Mesenchymal stem cell (in vitro differentiated cells and primary cell): ENCODE measurements around the gene UBL3.

Experiments
- DNase-seq: peaks from one replicate; pipeline ENCODE4 v3.0.0-alpha.2; 2013
- H2AFZ ChIP-seq: one replicate; pipeline ENCODE4 v1.6.1; 2013; ENCODE audit warnings: low read depth, mild to moderate bottlenecking, control low read depth, inconsistent platforms, low read length, moderate library complexity
- H2AK5ac ChIP-seq: 2 replicates; pipeline ENCODE4 v1.6.1; 2013; ENCODE audit warnings: low read length, moderate library complexity, mild to moderate bottlenecking, inconsistent platforms; ENCODE audit not compliant: severe bottlenecking
- H2BK120ac ChIP-seq: one replicate; pipeline ENCODE4 v1.6.1; 2013; ENCODE audit warnings: low read depth, mild to moderate bottlenecking, inconsistent platforms, low read length, moderate library complexity
- H2BK12ac ChIP-seq, 2 experiments: one replicate each; pipeline ENCODE4 v1.6.1; 2013; ENCODE audit warnings: inconsistent platforms in 2 of 2, low read length in 2 of 2, mild to moderate bottlenecking in 2 of 2, moderate library complexity in 2 of 2, control low read depth in 1 of 2
- H2BK15ac ChIP-seq: one replicate; pipeline ENCODE4 v1.6.1; 2013; ENCODE audit warnings: mild to moderate bottlenecking, low read depth, inconsistent platforms; ENCODE audit not compliant: poor library complexity, severe bottlenecking
- H2BK5ac ChIP-seq: 2 replicates; pipeline ENCODE4 v1.6.1; 2013; ENCODE audit warnings: low read depth, mild to moderate bottlenecking, low read length, control low read depth, inconsistent platforms; ENCODE audit not compliant: poor library complexity, severe bottlenecking
- H3K14ac ChIP-seq, 2 experiments: one replicate each; pipeline ENCODE4 v1.6.1; 2013; ENCODE audit warnings: inconsistent platforms in 2 of 2, low read length in 2 of 2, control low read depth in 1 of 2, mild to moderate bottlenecking in 1 of 2, moderate library complexity in 1 of 2
- H3K18ac ChIP-seq, 2 experiments: one replicate each; pipeline ENCODE4 v1.6.1; 2013; ENCODE audit warnings: inconsistent platforms in 2 of 2, low read length in 2 of 2, control low read depth in 1 of 2, low read depth in 1 of 2, mild to moderate bottlenecking in 1 of 2
- H3K23ac ChIP-seq, 2 experiments: one replicate each; pipeline ENCODE4 v1.6.1; 2013; ENCODE audit warnings: inconsistent platforms in 2 of 2, low read length in 2 of 2, mild to moderate bottlenecking in 2 of 2, moderate library complexity in 2 of 2, control low read depth in 1 of 2
- H3K27ac ChIP-seq: 2 replicates; pipeline ENCODE4 v1.5.1; 2013; ENCODE audit warnings: mild to moderate bottlenecking, moderate library complexity, low read length, control low read depth, inconsistent platforms; ENCODE audit not compliant: poor library complexity, severe bottlenecking
- H3K27me3 ChIP-seq, 2 experiments: 2 replicates each; pipeline versions ENCODE4 v1.6.1 to v1.7.0; 2013; ENCODE audit warnings: low read length in 2 of 2, mild to moderate bottlenecking in 2 of 2, moderate library complexity in 2 of 2, control low read depth in 1 of 2, inconsistent platforms in 1 of 2; ENCODE audit not compliant: control insufficient read depth in 1 of 2, insufficient read depth in 1 of 2
- H3K36me3 ChIP-seq, 2 experiments: 2 replicates each; pipeline versions ENCODE4 v1.6.1 to v1.7.0; 2013; ENCODE audit warnings: low read length in 2 of 2, control low read depth in 1 of 2, inconsistent platforms in 1 of 2, low read depth in 1 of 2, mild to moderate bottlenecking in 1 of 2; ENCODE audit not compliant: insufficient read depth in 2 of 2, control insufficient read depth in 1 of 2
- H3K4ac ChIP-seq, 2 experiments: one replicate each; pipeline ENCODE4 v1.6.1; 2013; ENCODE audit warnings: inconsistent platforms in 2 of 2, low read length in 2 of 2, mild to moderate bottlenecking in 2 of 2, moderate library complexity in 2 of 2, control low read depth in 1 of 2, low read depth in 1 of 2
- H3K4me1 ChIP-seq: 2 replicates; pipeline ENCODE4 v1.6.1; 2013; ENCODE audit warnings: low read depth, low read length, control low read depth; ENCODE audit not compliant: control insufficient read depth, insufficient read depth
- H3K4me2 ChIP-seq: 2 replicates; pipeline ENCODE4 v1.6.1; 2013; ENCODE audit warnings: low read length, mild to moderate bottlenecking, inconsistent platforms; ENCODE audit not compliant: poor library complexity, severe bottlenecking
- H3K4me3 ChIP-seq, 2 experiments: 2 replicates each; pipeline versions ENCODE4 v1.5.1 to v1.7.0; 2013; ENCODE audit warnings: low read length in 2 of 2, mild to moderate bottlenecking in 2 of 2, control low read depth in 1 of 2, low read depth in 1 of 2; ENCODE audit not compliant: insufficient read depth in 1 of 2
- H3K79me1 ChIP-seq: replicated peaks from 2 replicates; pipeline ENCODE4 v1.6.1; 2013; ENCODE audit warnings: mild to moderate bottlenecking, control low read depth, low read length, inconsistent platforms; ENCODE audit not compliant: poor library complexity, severe bottlenecking
- H3K9ac ChIP-seq: 2 replicates; pipeline ENCODE4 v1.7.0; 2013; ENCODE audit warnings: mild to moderate bottlenecking, low read length, moderate library complexity
- H3K9me3 ChIP-seq: 2 replicates; pipeline ENCODE4 v1.7.0; 2013; ENCODE audit warnings: mild to moderate bottlenecking, low read length; ENCODE audit not compliant: control insufficient read depth
- H4K8ac ChIP-seq: one replicate; pipeline ENCODE4 v1.6.1; 2013; ENCODE audit warnings: inconsistent platforms, mild to moderate bottlenecking, low read length, moderate library complexity
- H4K91ac ChIP-seq: one replicate; pipeline ENCODE4 v1.6.1; 2013; ENCODE audit warnings: mild to moderate bottlenecking, low read length, inconsistent platforms
- WGBS: methylation state at CpG from one replicate; pipeline ENCODE4 v1.1.7; 2013; ENCODE audit warnings: mixed read lengths; 5-methylcytosine and 5-hydroxymethylcytosine counted together

UBL3 gene

DNA sequence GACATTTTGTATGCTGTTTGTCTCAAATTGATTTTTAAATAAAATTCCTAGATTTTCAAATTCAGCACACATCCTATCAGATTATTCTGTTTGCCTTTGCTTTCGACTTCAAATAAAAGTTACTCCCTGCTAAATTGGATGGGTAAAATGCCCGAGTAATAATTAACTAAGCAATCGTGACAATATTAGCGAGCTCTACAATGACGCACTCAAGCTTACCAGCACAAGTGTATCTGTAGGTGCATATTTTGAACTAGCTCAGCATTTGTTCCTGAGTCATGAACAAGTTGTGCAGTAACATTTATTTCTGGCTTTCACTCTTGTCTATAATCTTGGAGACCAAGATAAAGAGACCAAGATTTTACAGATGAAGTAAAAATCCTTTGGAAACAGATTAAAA is 113.4 kb downstream of the UBL3 start:
- no peak for DNase-seq
- H2BK120ac ChIP-seq = no peak overlapping the region
- H3K14ac ChIP-seq = no peak overlapping the region
- H3K23ac ChIP-seq = no peak overlapping the region
- no peak overlapping the region for H2BK15ac ChIP-seq
- no peak overlapping the region for H3K27ac ChIP-seq
- H2AK5ac ChIP-seq = no peak overlapping the region
- no peaks in the 10 kb centered on the region for H3K9me3 ChIP-seq
- peaks cover 8 to 9% of the 10 kb centered on the region in 2 experiments for H3K27me3 ChIP-seq
- H2AFZ ChIP-seq = no peak overlapping the region
- no peak overlapping the region for H2BK5ac ChIP-seq
- 96% methylated on average over 5 of the region's 5 CpGs for WGBS
- no peak overlapping the region for H3K18ac ChIP-seq
- no peak overlapping the region for H2BK12ac ChIP-seq
- no peaks in the 10 kb centered on the region for H3K79me1 ChIP-seq
- H4K8ac ChIP-seq = no peak overlapping the region
- no peak overlapping the region for H4K91ac ChIP-seq
- H3K4me1 ChIP-seq = no peaks in the 10 kb centered on the region
- no peak overlapping the region for H3K4ac ChIP-seq
- H3K4me2 ChIP-seq = no peak overlapping the region
- H3K4me3 ChIP-seq = no peak overlapping the region
- no peak overlapping the region for H3K9ac ChIP-seq
- H3K36me3 ChIP-seq = no peaks in the 10 kb centered on the region

DNA sequence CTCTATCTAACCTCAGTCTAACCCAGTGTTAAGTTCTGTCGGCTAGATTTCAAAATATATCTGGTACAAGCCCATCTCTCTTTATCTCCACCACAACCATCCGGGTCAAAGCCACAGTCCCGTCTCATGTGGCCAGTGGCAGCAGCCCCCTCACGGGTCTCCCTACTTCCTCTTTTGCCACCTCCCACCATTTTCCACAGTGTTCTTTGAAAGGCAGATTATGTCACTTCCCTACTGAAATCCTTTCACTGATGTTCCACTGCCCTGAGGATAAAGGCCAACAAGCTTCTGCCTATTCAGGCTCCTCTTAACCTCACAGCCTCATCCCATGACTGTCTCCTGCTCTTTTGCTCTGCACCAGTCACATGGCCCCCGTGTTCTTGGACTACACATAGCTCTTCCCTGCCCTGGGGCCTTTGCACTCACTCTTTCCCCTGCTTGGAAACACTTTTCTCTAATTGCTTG is 117.2 kb downstream of the UBL3 start:
- no peak overlapping the region for H2BK5ac ChIP-seq
- H2BK120ac ChIP-seq = no peak overlapping the region
- peak; percentile 43 for DNase-seq
- no peak overlapping the region for H3K4me2 ChIP-seq
- no peak overlapping the region for H3K9ac ChIP-seq
- H2BK15ac ChIP-seq = no peak overlapping the region
- no peak overlapping the region for H3K27ac ChIP-seq
- H4K8ac ChIP-seq = no peak overlapping the region
- 87% methylated on average over 5 of the region's 5 CpGs for WGBS
- H4K91ac ChIP-seq = no peak overlapping the region
- no peak overlapping the region for H3K23ac ChIP-seq
- no peak overlapping the region for H3K14ac ChIP-seq
- H3K9me3 ChIP-seq = no peaks in the 10 kb centered on the region
- H3K4ac ChIP-seq = no peak overlapping the region
- H3K79me1 ChIP-seq = no peaks in the 10 kb centered on the region
- H2AFZ ChIP-seq = no peak overlapping the region
- no peaks in the 10 kb centered on the region for H3K36me3 ChIP-seq
- no peak overlapping the region for H2BK12ac ChIP-seq
- no peaks in the 10 kb centered on the region for H3K4me1 ChIP-seq
- no peak overlapping the region for H3K4me3 ChIP-seq
- H3K27me3 ChIP-seq = peaks cover 46% of the 10 kb centered on the region in 2 experiments
- no peak overlapping the region for H2AK5ac ChIP-seq
- H3K18ac ChIP-seq = peak overlapping the region in 1 of 2 experiments; percentile 43

DNA sequence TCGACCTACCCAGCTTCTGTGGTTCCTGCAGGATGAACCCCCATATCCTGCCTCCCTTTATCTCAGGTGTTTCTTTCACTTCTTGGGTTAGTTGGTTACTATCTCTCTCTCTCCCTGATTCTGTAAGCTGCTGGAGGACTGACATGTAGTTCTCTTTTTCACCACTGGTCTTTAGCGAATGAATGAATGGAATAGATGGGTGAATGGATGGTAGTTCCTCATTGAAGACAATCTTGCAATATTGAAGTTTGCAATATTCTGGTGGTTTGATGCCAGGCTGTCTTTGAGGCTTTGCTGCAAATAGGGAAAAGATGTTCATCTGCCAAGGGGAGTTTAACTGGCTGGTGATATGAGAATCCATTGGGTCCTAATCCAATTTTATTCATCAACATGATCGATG is 120.2 kb downstream of the UBL3 start:
- Histone ChIP-seq H4K8ac (no peak overlapping the region), H3K36me3 (no peaks in the 10 kb centered on the region), H2BK12ac (no peak overlapping the region), H3K4me3 (no peak overlapping the region), H3K79me1 (no peaks in the 10 kb centered on the region), H2BK15ac (no peak overlapping the region), H3K18ac (no peak overlapping the region), H3K4ac (no peak overlapping the region), H3K9ac (no peak overlapping the region), H3K4me2 (no peak overlapping the region), H2BK5ac (no peak overlapping the region), H3K4me1 (no peaks in the 10 kb centered on the region), H2AFZ (no peak overlapping the region), H3K14ac (no peak overlapping the region), H4K91ac (no peak overlapping the region), H2AK5ac (no peak overlapping the region), H3K9me3 (peaks cover 23% of the 10 kb centered on the region), H3K23ac (no peak overlapping the region), H3K27ac (no peak overlapping the region), H3K27me3 (peaks cover 52 to 54% of the 10 kb centered on the region in 2 experiments), H2BK120ac (no peak overlapping the region)
- no peak for DNase-seq
- WGBS = 70% methylated on average over 2 of the region's 3 CpGs

DNA sequence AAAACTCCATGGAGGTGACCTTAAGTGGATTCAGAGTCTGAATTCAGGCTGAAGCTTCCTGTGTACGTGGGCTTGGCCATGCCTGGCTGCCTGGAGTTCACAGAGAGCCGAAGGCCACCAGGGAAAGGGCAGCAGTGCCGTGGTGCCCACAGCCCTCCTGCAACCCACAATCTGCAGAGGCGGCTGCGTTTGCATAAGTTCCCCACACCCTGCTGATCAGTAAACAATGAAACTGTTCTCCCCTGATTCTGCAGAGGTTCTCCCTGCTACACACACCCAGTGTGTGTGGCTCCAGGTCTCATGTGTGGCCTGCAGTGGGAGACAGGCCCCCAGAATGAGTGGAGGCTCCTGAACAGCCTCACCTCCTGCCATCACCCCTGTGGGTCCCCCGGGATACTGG is 128.0 kb downstream of the UBL3 start:
- H4K8ac ChIP-seq = no peak overlapping the region
- no peak overlapping the region for H3K4me3 ChIP-seq
- no peak overlapping the region for H2BK15ac ChIP-seq
- no peak overlapping the region for H3K27ac ChIP-seq
- H2AK5ac ChIP-seq = no peak overlapping the region
- 75% methylated on average over 6 of the region's 6 CpGs for WGBS
- peaks cover 21% of the 10 kb centered on the region for H3K9me3 ChIP-seq
- DNase-seq = no peak
- no peak overlapping the region for H2BK12ac ChIP-seq
- no peak overlapping the region for H3K23ac ChIP-seq
- no peak overlapping the region for H3K18ac ChIP-seq
- no peaks in the 10 kb centered on the region for H3K4me1 ChIP-seq
- no peak overlapping the region for H3K4me2 ChIP-seq
- no peaks in the 10 kb centered on the region for H3K79me1 ChIP-seq
- no peaks in the 10 kb centered on the region for H3K36me3 ChIP-seq
- H4K91ac ChIP-seq = no peak overlapping the region
- no peak overlapping the region for H2BK5ac ChIP-seq
- no peak overlapping the region for H2BK120ac ChIP-seq
- H3K14ac ChIP-seq = no peak overlapping the region
- H3K9ac ChIP-seq = no peak overlapping the region
- H3K4ac ChIP-seq = no peak overlapping the region
- H2AFZ ChIP-seq = no peak overlapping the region
- H3K27me3 ChIP-seq = peaks cover 12 to 26% of the 10 kb centered on the region in 2 experiments
